NCI-H446 (cell line): ENCODE measurements around the gene MRPL4.
"Not testable (repeated sequence)": the region's sequence is repeated elsewhere in the genome, so short reads cannot be mapped to it uniquely, and the experiment has no call there.

ENCODE experiments used
- DNase-seq, 2 experiments: peaks; one replicate each; lab custom pipeline; 2025; lab: John Stamatoyannopoulos, UW

Gene MRPL4

GRCh38 chr19:10262771-10263170 is 10.8 kb downstream of the MRPL4 start:
- DNase-seq: no peak

- no peak for DNase-seq
Measured at GRCh38 chr19:10266706-10267105, 14.7 kb downstream of the MRPL4 start.

- DNase-seq: no peak
Measured at GRCh38 chr19:10268071-10268470, 16.1 kb downstream of the MRPL4 start.

- peak; percentile 44 to 83 for DNase-seq
Measured at GRCh38 chr19:10269333-10270179, 17.5 kb downstream of the MRPL4 start.

- no peak for DNase-seq
Measured at GRCh38 chr19:10270180-10270615, 18.2 kb downstream of the MRPL4 start.

GRCh38 chr19:10270616-10271394 is 18.8 kb downstream of the MRPL4 start, which contains the start of gene ICAM1:
TSS of gene ICAM1 (plus strand) at chr19:10271120. CDS start at chr19:10271160, 40 bp downstream.
- no peak for DNase-seq

- no peak for DNase-seq
Measured at GRCh38 chr19:10271543-10272086, 19.6 kb downstream of the MRPL4 start.

- no peak for DNase-seq
Measured at GRCh38 chr19:10274589-10274988, 22.6 kb downstream of the MRPL4 start.

GRCh38 chr19:10277795-10278589 is 26.0 kb downstream of the MRPL4 start:
- no peak for DNase-seq

GRCh38 chr19:10278935-10279334 is 26.9 kb downstream of the MRPL4 start:
- DNase-seq: no peak

- DNase-seq: no peak
Measured at GRCh38 chr19:10279737-10280442, 27.9 kb downstream of the MRPL4 start.

- not testable (repeated sequence) for DNase-seq
Measured at GRCh38 chr19:10282043-10282442, 30.0 kb downstream of the MRPL4 start.

- DNase-seq: no peak
Measured at GRCh38 chr19:10283301-10284064, 31.5 kb downstream of the MRPL4 start.

GRCh38 chr19:10284065-10284959 is 32.3 kb downstream of the MRPL4 start:
- DNase-seq: no peak

GRCh38 chr19:10284960-10285278 is 32.9 kb downstream of the MRPL4 start:
- no peak for DNase-seq

- DNase-seq: no peak
Measured at GRCh38 chr19:10285393-10285792, 33.4 kb downstream of the MRPL4 start.

- DNase-seq: no peak
Measured at GRCh38 chr19:10286803-10287737, 35.1 kb downstream of the MRPL4 start, which contains the start of gene ICAM4. TSS of gene ICAM4 (plus strand) at chr19:10286955. CDS start at chr19:10287013, 58 bp downstream.

GRCh38 chr19:10288662-10289166 is 36.7 kb downstream of the MRPL4 start:
- peak; percentile 53 to 85 for DNase-seq
